Panc1 (cell line): ENCODE results near the gene DGKD. TPM values are rescaled to one million over a fixed set of nuclear protein-coding genes. Genes with fewer than 3 reads are reported as not detected.

Source experiments
- ATAC-seq: fragments of 200-7000 bp; cut with Tn5 transposase; 2 replicates; pipeline ENCODE4 v1.9.1; 2020; ENCODE audit warnings: mild to moderate bottlenecking, moderate library complexity
- BruUV-seq: library from RNA; stranded (reverse); fragments of 400-500 nt; replicated peaks from 2 replicates; lab custom pipeline; 2021; lab: Mats Ljungman, UMichigan
- CTCF ChIA-PET: fragments of 300-600 bp; sonication (Branson Sonifier 250); formaldehyde crosslinking; loops from one replicate; lab custom pipeline; 2022; ENCODE audit warnings: antibody characterized with exemption; lab: Charles Lee
- POLR2A ChIA-PET: fragments of 300-600 bp; sonication (Branson Sonifier 250); formaldehyde crosslinking; loops from one replicate; lab custom pipeline; 2022; ENCODE audit warnings: antibody characterized with exemption; lab: Charles Lee
- DNase-seq: peaks from one replicate; pipeline ENCODE4 v3.0.0-alpha.2; 2010; ENCODE audit warnings: low read depth, low spot score
- H3K27ac ChIP-seq: 2 replicates; pipeline ENCODE4 v1.5.1; 2011; ENCODE audit warnings: mild to moderate bottlenecking, low read length, inconsistent platforms
- H3K27me3 ChIP-seq: fragments of 200-500 bp; sonication (Bioruptor generic); 2 replicates; pipeline ENCODE4 v1.6.0; 2014; ENCODE audit warnings: low read length, inconsistent platforms; ENCODE audit not compliant: control insufficient read depth, insufficient read depth
- H3K36me3 ChIP-seq: fragments of 200-500 bp; sonication (Bioruptor generic); 2 replicates; pipeline ENCODE4 v1.5.1; 2014; ENCODE audit warnings: inconsistent platforms, mild to moderate bottlenecking, low read length, moderate library complexity; ENCODE audit not compliant: control insufficient read depth, insufficient read depth
- H3K4me1 ChIP-seq: 2 replicates; pipeline ENCODE4 v1.5.1; 2011; ENCODE audit warnings: inconsistent platforms, mild to moderate bottlenecking, low read length, moderate library complexity; ENCODE audit not compliant: control insufficient read depth, insufficient read depth
- H3K4me3 ChIP-seq, 2 experiments: 2 replicates each; pipeline ENCODE4 v1.5.1; 2011 to 2012; ENCODE audit warnings: low read depth in 2 of 2, low read length in 2 of 2, mild to moderate bottlenecking in 2 of 2, inconsistent platforms in 1 of 2, moderate library complexity in 1 of 2
- H3K9me3 ChIP-seq: fragments of 200-500 bp; sonication (Bioruptor generic); 2 replicates; pipeline ENCODE4 v1.5.1; 2014; ENCODE audit warnings: low read depth, mild to moderate bottlenecking, inconsistent platforms, low read length, moderate library complexity; ENCODE audit not compliant: control insufficient read depth, insufficient read depth
- CTCF ChIP-seq: fragments of 450-650 bp; IDR thresholded peaks from 2 replicates; pipeline ENCODE4 v1.5.1; 2017; ENCODE audit warnings: mild to moderate bottlenecking
- POLR2AphosphoS5 ChIP-seq: IDR thresholded peaks from 2 replicates; pipeline ENCODE4 v1.6.1; 2012; ENCODE audit warnings: mild to moderate bottlenecking, low read depth, low read length, moderate library complexity
- REST ChIP-seq, 2 experiments: IDR thresholded peaks; 2 replicates each; pipeline ENCODE4 v1.6.1; 2011 to 2012; ENCODE audit warnings: low read depth in 2 of 2, control low read depth in 1 of 2, low read length in 1 of 2, mild to moderate bottlenecking in 1 of 2, moderate library complexity in 1 of 2; ENCODE audit not compliant: insufficient read depth in 1 of 2
- SIN3A ChIP-seq: IDR thresholded peaks from 2 replicates; pipeline ENCODE4 v1.6.1; 2012; ENCODE audit warnings: low read depth, mild to moderate bottlenecking, low read length, moderate library complexity, borderline replicate concordance; ENCODE audit not compliant: insufficient read depth
- TCF7L2 ChIP-seq: IDR thresholded peaks from 2 replicates; pipeline ENCODE4 v1.6.1; 2011; ENCODE audit warnings: mild to moderate bottlenecking, low read depth, low read length, inconsistent platforms
- in situ Hi-C: cut with HindIII; loops from 2 replicates; pipeline ENCODE4 v1.10.0; 2016; ENCODE audit warnings: low sequenced_read_pairs, low pct_unique_long_range_greater_than_20kb
- intact Hi-C: fragments of 100-400 bp; cut with micrococcal nuclease; formaldehyde crosslinking; loops from one replicate; pipeline ENCODE4 v1.10.0; 2022; ENCODE audit not compliant: unreplicated experiment
- total RNA-seq: library from RNA; stranded (reverse); gene quantifications from one replicate; pipeline ENCODE4 v1.2.1, GENCODE V29; 2021; ENCODE audit not compliant: unreplicated experiment

The DGKD gene
- total RNA-seq, 1 experiment from 2014 or later: 89.0 TPM

- POLR2A ChIA-PET: interaction anchor here (0.6 kb wide), 2 partner anchors 118 to 467 kb away, joined by 3 to 4 read pairs; no protein-coding TSS in a partner anchor
- intact Hi-C loops (no loop called here), in situ Hi-C loops (no loop called here)
- no peak overlapping the region for H3K27ac ChIP-seq
- H3K27me3 ChIP-seq: no peaks in the 10 kb centered on the region
- no peaks in the 10 kb centered on the region for H3K36me3 ChIP-seq
- CTCF ChIA-PET: interaction anchor here (0.9 kb wide), 1 partner anchor 12 kb away, joined by 4 read pairs; no protein-coding TSS in a partner anchor
- TF ChIP-seq TCF7L2: no peak
- no peak for DNase-seq
- BruUV-seq: no TSS peak
- H3K9me3 ChIP-seq: no peaks in the 10 kb centered on the region
- 0 out of 2 replicates have a peak, but pooled peaks cover 7% of the 10 kb centered on the region for H3K4me1 ChIP-seq
- ATAC-seq: no peak
- no peak overlapping the region for H3K4me3 ChIP-seq
Measured at GRCh38 chr2:233365861-233366520, 11.7 kb downstream of the DGKD start.

GRCh38 chr2:233367586-233367985 is 13.3 kb downstream of the DGKD start:
- no peak for ATAC-seq
- ChIA-PET CTCF (no interaction called here), POLR2A (interaction anchor here (0.7 kb wide), 1 partner anchor 274 kb away, joined by 3 read pairs; no protein-coding TSS in a partner anchor)
- intact Hi-C loops: no loop called here
- H3K4me3 ChIP-seq: no peak overlapping the region
- no peaks in the 10 kb centered on the region for H3K27me3 ChIP-seq
- no peaks in the 10 kb centered on the region for H3K9me3 ChIP-seq
- no peak overlapping the region for H3K27ac ChIP-seq
- H3K36me3 ChIP-seq: no peaks in the 10 kb centered on the region
- BruUV-seq: no TSS peak
- 0 out of 2 replicates have a peak, but pooled peaks cover 7% of the 10 kb centered on the region for H3K4me1 ChIP-seq
- TF ChIP-seq SIN3A (no peak), POLR2AphosphoS5 (no peak), TCF7L2 (no peak), CTCF (no peak), REST (IDR thresholded peaks at IDR 0.05; ENCODE audit: insufficient read depth in 1 of 2, low read depth in 2 of 2, low read length in 1 of 2) (no peak)
- in situ Hi-C loops: no loop called here
- DNase-seq: no peak

GRCh38 chr2:233368756-233369155 is 14.5 kb downstream of the DGKD start:
- Histone ChIP-seq H3K4me3 (no peak overlapping the region), H3K27ac (no peak overlapping the region), H3K9me3 (no peaks in the 10 kb centered on the region), H3K27me3 (no peaks in the 10 kb centered on the region), H3K4me1 (0 out of 2 replicates have a peak, but pooled peaks cover 7% of the 10 kb centered on the region), H3K36me3 (no peaks in the 10 kb centered on the region)
- intact Hi-C loops: no loop called here
- no TSS peak for BruUV-seq
- TF ChIP-seq REST (IDR thresholded peaks at IDR 0.05; ENCODE audit: insufficient read depth in 1 of 2, low read depth in 2 of 2, low read length in 1 of 2) (no peak), TCF7L2 (no peak), POLR2AphosphoS5 (no peak), CTCF (no peak), SIN3A (no peak)
- ATAC-seq: no peak
- in situ Hi-C loops: no loop called here
- ChIA-PET POLR2A (no interaction called here), CTCF (no interaction called here)
- DNase-seq: no peak
